Measurements from ENCODE around the gene AUTS2. TPM values are rescaled to one million over a fixed set of nuclear protein-coding genes. Genes with fewer than 3 reads are reported as not detected.
"Not testable (repeated sequence)": the region's sequence is repeated elsewhere in the genome, so short reads cannot be mapped to it uniquely, and the experiment has no call there.

The AUTS2 gene
- total RNA-seq, 1 experiment from 2014 or later, result 256 TPM

GRCh38 chr7:70647801-70648498 lies 1049.7 kb downstream of the AUTS2 start:
- Mint-ChIP-seq H3K4me1 (peaks cover 4 to 7% of the 10 kb centered on the region in 2 experiments; a peak in 3 of 4 replicates), H3K4me3 (no peak overlapping the region), H3K9me3 (no peaks in the 10 kb centered on the region), H3K36me3 (ENCODE audit: insufficient read depth in 1 of 3, low read depth in 3 of 3) (no peaks in the 10 kb centered on the region), H3K27ac (no peak overlapping the region), H3K27me3 (ENCODE audit: low read depth) (peaks cover 2% of the 10 kb centered on the region)
- no peak overlapping the region for H4K5ac ChIP-seq (ENCODE audit: insufficient read length, low read depth, low read length)
- no peak overlapping the region for H2BK12ac ChIP-seq (ENCODE audit: insufficient read length, low read depth, low read length)
- no peak overlapping the region for H2AFZ ChIP-seq (ENCODE audit: low read length)
- WGBS (ENCODE audit: extremely low coverage, insufficient read length, low lambda C conversion rate), result no CpG with 5 or more reads among the region's 9 CpGs
- H3K9me3 ChIP-seq (ENCODE audit: control insufficient read depth, low read depth, low read length), result no peaks in the 10 kb centered on the region
- H4K91ac ChIP-seq (ENCODE audit: insufficient read length, low read depth, low read length), result no peak overlapping the region
- H3K79me1 ChIP-seq (ENCODE audit: insufficient read depth, low read depth, low read length, poor library complexity, severe bottlenecking), result no peaks in the 10 kb centered on the region
- no peak overlapping the region for H3K56ac ChIP-seq (ENCODE audit: insufficient read length, low read depth, low read length)
- H3K9ac ChIP-seq (ENCODE audit: extremely low read depth, insufficient read length, low read length), result no peak overlapping the region
- no peak overlapping the region for H3K27ac ChIP-seq (ENCODE audit: insufficient read length, low read depth, low read length)
- H2AK5ac ChIP-seq (ENCODE audit: insufficient read length, low read length), result no peak overlapping the region
- H2BK5ac ChIP-seq (ENCODE audit: insufficient read length, low read length), result no peak overlapping the region
- DNase-seq, result no peak
- H2BK15ac ChIP-seq (ENCODE audit: low read depth, low read length), result no peak overlapping the region
- no peak overlapping the region for H4K8ac ChIP-seq (replicated peaks; ENCODE audit: insufficient read length, low read depth, low read length)
- no peaks in the 10 kb centered on the region for H4K20me1 ChIP-seq (ENCODE audit: control insufficient read depth, insufficient read depth, insufficient read length)
- no peak overlapping the region for H2BK120ac ChIP-seq (ENCODE audit: low read depth, low read length, poor library complexity, severe bottlenecking)
- H2BK20ac ChIP-seq (ENCODE audit: low read depth, low read length, poor library complexity, severe bottlenecking), result no peak overlapping the region
- no peaks in the 10 kb centered on the region for H3K4me1 ChIP-seq (ENCODE audit: insufficient read depth, low read length)
- H3K27me3 ChIP-seq (ENCODE audit: insufficient read depth, low read length), result no peaks in the 10 kb centered on the region; the same call in 1 of the 2 replicates
- no peak overlapping the region for H3K14ac ChIP-seq (ENCODE audit: insufficient read depth, low read length)
- H3K4me2 ChIP-seq (ENCODE audit: insufficient read depth, insufficient read length, low read length), result no peak overlapping the region
- no peak overlapping the region for H3T11ph ChIP-seq (ENCODE audit: low read length)
- H3K79me2 ChIP-seq (ENCODE audit: insufficient read depth, low read length), result no peaks in the 10 kb centered on the region
- no peak overlapping the region for H3K23ac ChIP-seq (ENCODE audit: insufficient read length, low read depth, low read length)
- no peaks in the 10 kb centered on the region for H3K23me2 ChIP-seq (ENCODE audit: insufficient read length, low read depth, low read length, poor library complexity, severe bottlenecking)
- no peak for TF ChIP-seq CTCF (conservative IDR thresholded peaks at IDR 0.05)
- H3K4ac ChIP-seq (ENCODE audit: low read depth, low read length), result no peak overlapping the region
- no peak overlapping the region for H3K18ac ChIP-seq (ENCODE audit: insufficient read length, low read depth, low read length)

- not testable (repeated sequence) for H3K27me3 ChIP-seq (ENCODE audit: insufficient read depth, low read length); H3K27me3 Mint-ChIP-seq (ENCODE audit: low read depth); H3K36me3 Mint-ChIP-seq (ENCODE audit: insufficient read depth in 1 of 3, low read depth in 3 of 3); H3K9me3 ChIP-seq (ENCODE audit: control insufficient read depth, low read depth, low read length); H2BK5ac ChIP-seq (ENCODE audit: insufficient read length, low read length); H3K4me2 ChIP-seq (ENCODE audit: insufficient read depth, insufficient read length, low read length); H3K18ac ChIP-seq (ENCODE audit: insufficient read length, low read depth, low read length); H3K23me2 ChIP-seq (ENCODE audit: insufficient read length, low read depth, low read length, poor library complexity, severe bottlenecking); H4K8ac ChIP-seq (replicated peaks; ENCODE audit: insufficient read length, low read depth, low read length); H3K4ac ChIP-seq (ENCODE audit: low read depth, low read length); H3K4me1 ChIP-seq (ENCODE audit: insufficient read depth, low read length); H3K23ac ChIP-seq (ENCODE audit: insufficient read length, low read depth, low read length); H3K4me1 Mint-ChIP-seq; H4K91ac ChIP-seq (ENCODE audit: insufficient read length, low read depth, low read length); H3K27ac Mint-ChIP-seq; H3K9ac ChIP-seq (ENCODE audit: extremely low read depth, insufficient read length, low read length); H4K20me1 ChIP-seq (ENCODE audit: control insufficient read depth, insufficient read depth, insufficient read length); H3K4me3 Mint-ChIP-seq; H2BK120ac ChIP-seq (ENCODE audit: low read depth, low read length, poor library complexity, severe bottlenecking); H3T11ph ChIP-seq (ENCODE audit: low read length); H2AFZ ChIP-seq (ENCODE audit: low read length); H3K79me1 ChIP-seq (ENCODE audit: insufficient read depth, low read depth, low read length, poor library complexity, severe bottlenecking); H2BK20ac ChIP-seq (ENCODE audit: low read depth, low read length, poor library complexity, severe bottlenecking); H3K14ac ChIP-seq (ENCODE audit: insufficient read depth, low read length); H3K79me2 ChIP-seq (ENCODE audit: insufficient read depth, low read length); H2AK5ac ChIP-seq (ENCODE audit: insufficient read length, low read length); H4K5ac ChIP-seq (ENCODE audit: insufficient read length, low read depth, low read length); H3K9me3 Mint-ChIP-seq; H2BK15ac ChIP-seq (ENCODE audit: low read depth, low read length); H3K27ac ChIP-seq (ENCODE audit: insufficient read length, low read depth, low read length); H3K56ac ChIP-seq (ENCODE audit: insufficient read length, low read depth, low read length); DNase-seq; H2BK12ac ChIP-seq (ENCODE audit: insufficient read length, low read depth, low read length)
- WGBS (ENCODE audit: extremely low coverage, insufficient read length, low lambda C conversion rate), result no CpG with 5 or more reads among the region's 7 CpGs
Observed at GRCh38 chr7:70648499-70648861, 1050.2 kb downstream of the AUTS2 start.

Data from H9 (cell line).